Stimulated activated CD8-positive, alpha-beta memory T cell treated with anti-CD3 and anti-CD28 coated beads, Interleukin-12 subunit alpha, Interleukin-12 subunit beta, amount 100 ng/mL, for 4 hours (primary cell): ENCODE data around the gene NEDD9.

Source experiments
- DNase-seq: peaks from one replicate; pipeline ENCODE4 v3.0.0-alpha.2; 2020; ENCODE audit warnings: low read depth

NEDD9 gene

GRCh38 chr6:11217360-11218101 lies 14.9 kb downstream of the NEDD9 start:
- DNase-seq, result no peak

DNA sequence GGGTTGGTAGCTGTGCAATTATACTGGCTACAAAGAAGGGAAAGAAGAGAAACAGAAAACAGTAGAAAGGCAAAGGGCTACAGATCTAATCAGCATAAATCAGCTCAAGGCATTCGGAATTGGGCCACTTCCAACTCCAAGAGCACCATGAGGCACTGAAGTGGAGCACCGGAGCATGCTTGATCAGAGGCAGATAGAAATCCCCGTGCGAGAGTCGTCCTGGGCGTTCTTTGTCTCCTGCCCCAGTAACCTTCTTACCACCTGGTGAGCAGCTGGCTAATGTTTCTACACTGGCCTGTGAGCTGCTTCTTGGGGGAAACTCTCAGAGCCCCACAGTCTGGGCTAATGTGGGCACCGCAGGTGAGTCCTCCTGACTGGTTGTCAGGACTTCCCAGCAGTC lies 16.7 kb downstream of the NEDD9 start:
- no peak for DNase-seq

GRCh38 chr6:11214901-11215300 lies 17.6 kb downstream of the NEDD9 start:
- DNase-seq, result no peak

DNA sequence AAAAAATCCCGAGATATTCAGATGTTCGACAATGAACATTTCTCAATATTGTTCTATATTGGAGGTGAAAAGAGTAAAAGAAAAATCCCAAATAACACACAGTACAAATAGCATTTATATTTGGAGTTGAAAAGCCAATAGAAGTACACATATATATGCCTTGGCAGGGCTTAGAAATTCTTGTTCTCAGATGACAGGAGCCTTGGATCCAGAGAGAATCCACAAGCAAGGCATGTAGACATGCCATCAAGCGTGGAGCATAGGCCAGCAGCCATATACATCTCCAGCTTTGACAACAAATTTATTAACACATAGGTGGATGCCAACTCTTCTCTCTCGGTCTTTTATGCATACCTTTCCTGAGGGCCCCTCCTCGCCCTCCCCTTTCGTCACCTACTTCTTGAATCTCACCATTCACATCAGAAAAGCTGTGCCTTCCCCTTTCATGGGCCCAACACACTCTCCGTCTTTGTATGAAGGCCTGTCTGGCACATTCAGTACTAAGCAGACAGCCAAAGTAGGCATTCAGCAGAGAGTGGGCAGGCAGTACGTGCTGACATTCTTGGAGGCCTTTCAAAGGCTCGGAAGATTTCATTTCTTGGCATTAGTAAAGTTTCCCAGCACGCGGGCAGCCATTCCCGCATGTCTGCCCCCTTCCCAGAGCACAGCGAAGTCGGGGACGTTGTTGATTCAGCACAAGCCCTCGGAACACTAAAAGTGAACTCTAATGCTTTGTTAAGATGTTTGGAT lies 18.2 kb downstream of the NEDD9 start:
- no peak for DNase-seq

- DNase-seq, result no peak
These were observed 18.9 kb downstream of the NEDD9 start for GRCh38 chr6:11213422-11214021.

- no peak for DNase-seq
These were observed 19.8 kb downstream of the NEDD9 start for GRCh38 chr6:11212664-11213063.

DNA sequence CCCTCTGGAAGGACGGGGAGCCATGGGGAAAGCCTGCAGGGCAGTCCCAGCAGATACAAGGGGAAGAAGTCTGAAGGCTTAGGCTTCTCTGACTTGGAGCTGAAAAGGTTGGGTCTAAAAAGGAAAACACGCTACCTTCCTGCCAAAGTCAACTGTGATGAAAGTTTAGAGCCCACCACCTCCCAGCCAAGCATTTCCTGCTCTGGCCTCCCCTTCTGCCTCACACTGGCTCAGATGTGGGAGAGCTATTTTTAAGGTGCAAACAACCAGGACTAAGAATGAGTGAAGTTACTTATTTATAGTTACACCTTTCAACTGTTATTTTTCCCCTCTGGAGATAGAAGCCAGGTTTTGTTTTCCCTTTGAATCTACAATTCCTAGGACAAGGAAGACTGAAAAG lies 21.2 kb downstream of the NEDD9 start:
- no peak for DNase-seq

GRCh38 chr6:11210386-11211138 lies 21.9 kb downstream of the NEDD9 start:
- no peak for DNase-seq

GRCh38 chr6:11209906-11210305 lies 22.6 kb downstream of the NEDD9 start:
- DNase-seq, result no peak

- no peak for DNase-seq
These were observed 23.1 kb downstream of the NEDD9 start for GRCh38 chr6:11209369-11209768.

DNA sequence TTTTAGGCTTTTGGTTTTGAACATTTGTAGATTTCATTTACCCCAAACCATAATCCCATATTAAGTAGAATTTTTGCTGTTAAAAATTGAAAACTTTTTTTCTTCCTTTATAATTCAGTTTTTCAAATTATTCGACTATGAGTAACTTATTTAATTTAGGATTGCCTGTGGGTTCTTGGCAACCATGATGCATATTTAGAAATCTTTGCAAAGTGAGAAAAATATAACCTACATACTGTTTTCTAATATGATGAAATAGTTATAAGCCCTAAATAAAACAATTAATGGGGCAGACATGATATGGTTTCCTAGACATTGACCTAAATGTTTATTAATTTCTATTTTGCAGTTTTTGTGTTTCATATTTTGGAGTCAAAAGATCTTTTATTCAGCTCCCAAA lies 23.6 kb downstream of the NEDD9 start:
- DNase-seq, result no peak

- DNase-seq, result no peak
These were observed 24.2 kb downstream of the NEDD9 start for GRCh38 chr6:11208267-11208666.

GRCh38 chr6:11207199-11207968 lies 25.1 kb downstream of the NEDD9 start:
- DNase-seq, result no peak

DNA sequence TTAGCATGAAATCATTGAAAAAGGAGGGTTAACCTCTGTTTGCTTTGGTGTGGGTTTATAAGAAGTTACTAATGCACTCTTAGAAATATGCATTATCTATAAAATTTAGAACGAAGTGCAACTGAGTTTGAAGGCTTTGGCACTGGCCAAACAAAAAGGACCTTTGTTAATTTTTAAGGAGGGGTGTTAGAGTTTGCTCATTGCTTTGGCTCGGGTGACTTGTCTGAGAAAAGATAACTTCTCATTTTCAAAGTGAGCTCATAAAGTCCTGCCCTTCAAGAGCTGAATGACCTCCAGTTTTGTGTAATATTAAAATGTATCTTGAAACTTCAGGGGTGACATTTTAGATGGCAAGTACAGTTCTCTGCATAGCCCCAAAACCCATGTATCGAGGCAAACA lies 25.9 kb downstream of the NEDD9 start:
- DNase-seq, result no peak

DNA sequence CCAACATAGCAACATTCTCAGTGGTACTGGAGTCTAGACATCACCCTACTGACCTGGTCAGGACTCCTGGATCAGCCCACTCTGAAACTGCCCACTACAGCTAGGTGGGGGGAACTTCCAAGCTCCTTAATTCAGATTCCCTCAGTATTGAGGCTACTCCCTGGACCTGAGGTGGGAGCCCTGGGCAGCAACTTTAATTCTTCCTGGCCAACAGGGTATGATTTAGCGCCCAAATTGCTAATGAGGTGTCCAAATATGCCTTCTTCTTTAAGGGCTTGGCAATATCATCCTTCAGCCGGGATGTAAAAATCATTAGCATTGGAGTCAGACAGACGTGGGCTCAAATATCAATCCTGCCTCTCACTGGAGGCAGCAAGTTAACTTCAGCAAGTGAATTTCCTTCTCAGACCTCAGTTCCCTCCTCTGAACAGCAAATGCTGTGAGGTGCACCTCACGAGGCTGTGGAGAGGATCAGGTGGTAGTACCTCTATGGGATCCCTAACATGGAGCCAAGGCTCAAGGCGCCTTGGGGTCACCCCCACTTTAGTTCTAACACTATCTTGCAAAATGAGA lies 27.6 kb downstream of the NEDD9 start:
- DNase-seq, result no peak

- no peak for DNase-seq
These were observed 28.5 kb downstream of the NEDD9 start for GRCh38 chr6:11204005-11204399.

DNA sequence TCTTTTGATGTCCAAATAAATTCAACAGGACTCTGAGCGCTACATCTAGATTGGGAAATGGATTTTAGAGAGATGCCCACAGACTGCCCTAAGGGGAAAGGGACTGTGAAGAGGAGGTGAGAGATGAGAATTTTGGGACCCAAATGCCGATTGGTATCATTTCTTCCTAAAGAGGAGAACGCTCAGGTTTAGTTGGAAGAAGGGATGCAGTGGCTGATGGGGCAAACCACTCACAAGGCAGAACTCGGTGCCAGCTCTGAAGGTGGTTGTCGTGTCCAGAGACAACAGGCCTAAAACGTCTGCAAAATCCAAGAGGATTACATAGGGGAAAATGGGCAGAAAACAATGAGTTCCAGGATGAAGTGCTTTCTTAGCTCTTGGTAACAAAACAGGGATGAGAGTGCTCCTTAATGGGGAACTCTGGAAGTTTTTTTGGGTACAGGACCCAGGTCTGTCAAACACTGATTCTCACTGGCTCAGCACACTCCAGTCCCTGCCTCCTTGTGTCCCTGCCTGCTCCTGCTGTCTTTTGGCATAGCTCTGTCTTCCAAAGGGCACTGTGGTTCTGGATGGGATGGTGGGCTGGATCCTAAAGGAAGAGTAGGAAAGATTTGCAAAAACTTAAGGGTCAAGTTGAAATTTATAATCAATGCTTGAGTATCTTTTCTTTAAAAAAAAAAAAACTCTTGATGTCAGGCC lies 29.0 kb downstream of the NEDD9 start:
- no peak for DNase-seq

DNA sequence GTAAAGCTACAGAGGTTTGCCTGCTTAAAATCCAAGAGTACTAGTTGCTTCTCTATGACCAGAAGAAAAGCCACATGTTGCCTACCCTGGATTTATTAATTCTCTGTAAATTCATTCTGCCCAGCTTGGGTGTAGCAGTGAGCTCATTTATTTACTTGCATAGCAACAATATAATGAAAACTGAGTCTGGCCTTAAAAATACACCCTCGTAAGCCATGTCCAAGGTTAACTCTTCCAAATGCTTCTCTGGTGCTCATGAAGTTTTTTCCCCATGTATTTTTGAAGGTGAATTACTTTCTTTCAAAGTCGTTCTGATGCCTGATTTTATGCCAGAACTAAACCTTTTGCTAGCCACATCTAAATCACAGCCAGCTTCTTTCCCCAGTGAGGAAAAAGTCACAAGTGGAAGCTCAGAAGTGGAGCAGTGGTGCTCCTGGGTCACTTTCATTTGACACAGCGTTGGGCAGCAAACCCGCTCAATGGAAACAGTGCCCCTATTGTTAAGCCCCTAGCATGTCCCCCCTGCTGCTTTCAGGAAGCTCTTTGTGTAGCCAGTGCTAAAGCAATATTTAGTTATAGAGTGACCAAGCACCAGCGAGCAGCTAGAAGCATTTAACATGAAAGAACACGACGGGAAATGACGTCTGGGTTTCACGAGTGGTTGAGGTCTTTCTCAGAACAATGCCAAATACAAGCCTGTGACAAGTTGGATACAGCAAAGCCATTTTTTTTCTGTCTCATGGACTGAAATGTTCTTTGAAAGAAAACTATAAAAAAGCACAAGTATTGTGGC lies 29.8 kb downstream of the NEDD9 start:
- no peak for DNase-seq

- DNase-seq, result no peak
These were observed 30.5 kb downstream of the NEDD9 start for GRCh38 chr6:11201772-11202512.
